ENCODE results near the gene FAM184B.

DNA sequence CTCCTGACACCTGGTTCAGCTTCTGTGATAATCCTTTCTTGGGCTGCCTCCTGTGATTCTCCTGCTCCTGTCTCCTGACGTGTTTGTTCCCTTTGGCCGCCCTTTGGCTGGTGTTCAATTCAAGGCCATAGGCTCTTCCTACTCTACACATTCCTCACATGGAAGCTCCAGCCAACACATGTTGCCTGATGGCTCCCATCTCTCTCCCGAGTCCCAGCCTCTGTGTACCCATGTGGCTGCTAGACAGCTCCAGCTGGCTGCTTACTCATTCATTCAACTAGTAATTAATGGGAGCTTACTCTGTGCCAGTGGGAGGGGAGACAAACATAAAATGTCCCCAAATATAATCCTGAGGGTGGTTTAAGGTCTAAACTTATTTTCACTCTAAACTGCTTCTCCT lies 176.2 kb downstream of the FAM184B start:
- TF ChIP-seq, protein P1, sequence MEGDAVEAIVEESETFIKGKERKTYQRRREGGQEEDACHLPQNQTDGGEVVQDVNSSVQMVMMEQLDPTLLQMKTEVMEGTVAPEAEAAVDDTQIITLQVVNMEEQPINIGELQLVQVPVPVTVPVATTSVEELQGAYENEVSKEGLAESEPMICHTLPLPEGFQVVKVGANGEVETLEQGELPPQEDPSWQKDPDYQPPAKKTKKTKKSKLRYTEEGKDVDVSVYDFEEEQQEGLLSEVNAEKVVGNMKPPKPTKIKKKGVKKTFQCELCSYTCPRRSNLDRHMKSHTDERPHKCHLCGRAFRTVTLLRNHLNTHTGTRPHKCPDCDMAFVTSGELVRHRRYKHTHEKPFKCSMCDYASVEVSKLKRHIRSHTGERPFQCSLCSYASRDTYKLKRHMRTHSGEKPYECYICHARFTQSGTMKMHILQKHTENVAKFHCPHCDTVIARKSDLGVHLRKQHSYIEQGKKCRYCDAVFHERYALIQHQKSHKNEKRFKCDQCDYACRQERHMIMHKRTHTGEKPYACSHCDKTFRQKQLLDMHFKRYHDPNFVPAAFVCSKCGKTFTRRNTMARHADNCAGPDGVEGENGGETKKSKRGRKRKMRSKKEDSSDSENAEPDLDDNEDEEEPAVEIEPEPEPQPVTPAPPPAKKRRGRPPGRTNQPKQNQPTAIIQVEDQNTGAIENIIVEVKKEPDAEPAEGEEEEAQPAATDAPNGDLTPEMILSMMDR (conservative IDR thresholded peaks at IDR 0.05; ENCODE audit: low read depth, low read length): no peak
- TF ChIP-seq EZH2 (IDR thresholded peaks at IDR 0.05; ENCODE audit: low read length, unreplicated experiment) (no peak), EZH2phosphoT487 (IDR thresholded peaks at IDR 0.05; ENCODE audit: borderline replicate concordance, low read length) (no peak)
